Activated T-cell treated with anti-CD3 and anti-CD28 coated beads, Interleukin-2, amount 50 U/mL, for 72 hours (primary cell): ENCODE data around the gene TRAPPC3L. TPM values are rescaled to one million over a fixed set of nuclear protein-coding genes. Genes with fewer than 3 reads are reported as not detected.

ENCODE experiments used
- ATAC-seq, 2 donors: fragments of 150-1000 bp; cut with Tn5 transposase; replicated peaks in 1 of 2; 2 replicates each; pipeline ENCODE4 v1.10.0; 2021; ENCODE audit warnings: moderate library complexity in 2 of 2, mild to moderate bottlenecking in 1 of 2
- DNase-seq, 2 donors: peaks; one replicate each; pipeline ENCODE4 v3.0.0; 2021 to 2022; ENCODE audit warnings: mixed read lengths in 1 of 2
- H3K27ac Mint-ChIP-seq: one replicate; pipeline ENCODE4 v1.8.0; 2022; ENCODE audit warnings: mild to moderate bottlenecking, moderate library complexity, mixed read lengths
- H3K27me3 Mint-ChIP-seq: one replicate; pipeline ENCODE4 v1.8.0; 2022; ENCODE audit warnings: low read depth, mixed read lengths
- H3K36me3 Mint-ChIP-seq, 2 donors: one replicate each; pipeline ENCODE4 v1.8.0; 2022; ENCODE audit warnings: mixed read lengths in 2 of 2, mild to moderate bottlenecking in 1 of 2; ENCODE audit not compliant: insufficient read depth in 2 of 2
- H3K4me1 Mint-ChIP-seq: one replicate; pipeline ENCODE4 v1.8.0; 2022; ENCODE audit warnings: low read depth, mixed read lengths
- H3K4me3 Mint-ChIP-seq, 2 donors: one replicate each; pipeline ENCODE4 v1.8.0; 2022; ENCODE audit warnings: mild to moderate bottlenecking in 2 of 2, mixed read lengths in 2 of 2, moderate library complexity in 2 of 2
- H3K9me3 Mint-ChIP-seq, 2 donors: one replicate each; pipeline ENCODE4 v1.8.0; 2022; ENCODE audit warnings: mixed read lengths in 2 of 2
- total RNA-seq, 2 donors: library from RNA; stranded (reverse); gene quantifications; one replicate each; pipeline ENCODE4 v1.2.3, GENCODE V29; 2022

TRAPPC3L gene
- total RNA-seq, 2 donors from 2014 or later: not detected

DNA sequence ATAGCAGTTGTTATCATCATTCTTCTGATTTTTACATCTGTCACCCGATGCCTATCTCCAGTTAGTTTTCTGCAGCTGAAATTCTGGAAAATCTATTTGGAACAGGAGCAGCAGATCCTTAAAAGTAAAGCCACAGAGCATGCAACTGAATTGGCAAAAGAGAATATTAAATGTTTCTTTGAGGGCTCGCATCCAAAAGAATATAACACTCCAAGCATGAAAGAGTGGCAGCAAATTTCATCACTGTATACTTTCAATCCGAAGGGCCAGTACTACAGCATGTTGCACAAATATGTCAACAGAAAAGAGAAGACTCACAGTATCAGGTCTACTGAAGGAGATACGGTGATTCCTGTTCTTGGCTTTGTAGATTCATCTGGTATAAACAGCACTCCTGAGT is 82.2 kb downstream of the TRAPPC3L start:
- Mint-ChIP-seq H3K27me3 (peaks cover 16% of the 10 kb centered on the region), H3K4me3 (no peak overlapping the region), H3K27ac (no peak overlapping the region), H3K36me3 (peaks cover 0 to 4% of the 10 kb centered on the region in 2 donors), H3K9me3 (no peaks in the 10 kb centered on the region), H3K4me1 (peaks cover 37% of the 10 kb centered on the region)
- no peak for DNase-seq
- ATAC-seq: no peak

DNA sequence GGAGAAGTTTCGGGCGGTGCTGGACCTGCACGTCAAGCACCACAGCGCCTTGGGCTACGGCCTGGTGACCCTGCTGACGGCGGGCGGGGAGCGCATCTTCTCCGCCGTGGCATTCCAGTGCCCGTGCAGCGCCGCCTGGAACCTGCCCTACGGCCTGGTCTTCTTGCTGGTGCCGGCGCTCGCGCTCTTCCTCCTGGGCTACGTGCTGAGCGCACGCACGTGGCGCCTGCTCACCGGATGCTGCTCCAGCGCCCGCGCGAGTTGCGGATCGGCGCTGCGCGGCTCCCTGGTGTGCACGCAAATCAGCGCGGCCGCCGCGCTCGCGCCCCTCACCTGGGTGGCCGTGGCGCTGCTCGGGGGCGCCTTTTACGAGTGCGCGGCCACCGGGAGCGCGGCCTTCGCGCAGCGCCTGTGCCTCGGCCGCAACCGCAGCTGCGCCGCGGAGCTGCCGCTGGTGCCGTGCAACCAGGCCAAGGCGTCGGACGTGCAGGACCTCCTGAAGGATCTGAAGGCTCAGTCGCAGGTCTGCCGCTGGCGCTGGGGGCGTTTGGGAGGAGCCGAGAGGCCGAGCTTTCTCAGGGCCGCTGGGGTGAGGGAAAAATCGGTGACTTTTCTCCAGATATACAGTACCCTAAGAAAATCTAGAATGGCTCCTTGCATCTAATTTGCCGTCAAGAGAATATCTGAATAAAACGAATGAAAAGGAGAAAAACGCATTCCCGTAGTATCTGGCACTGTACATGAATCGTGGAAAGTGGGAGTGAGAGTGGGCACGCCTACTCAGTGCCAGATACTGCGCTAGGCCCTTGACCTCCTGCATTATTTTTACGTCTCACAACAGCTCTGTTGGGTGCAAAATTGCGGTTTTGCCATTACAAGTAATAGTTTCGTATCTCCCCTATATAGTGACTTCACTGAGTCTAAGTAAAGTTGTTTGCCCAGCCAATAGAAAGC is 83.3 kb downstream of the TRAPPC3L start:
- ATAC-seq (peak; percentile 95 to 96), DNase-seq (peak; percentile 68 to 72)
- peaks cover 0 to 4% of the 10 kb centered on the region in 2 donors for H3K36me3 Mint-ChIP-seq
- peaks cover 41% of the 10 kb centered on the region for H3K4me1 Mint-ChIP-seq
- peaks cover 16% of the 10 kb centered on the region for H3K27me3 Mint-ChIP-seq
- H3K27ac Mint-ChIP-seq: no peak overlapping the region
- no peaks in the 10 kb centered on the region for H3K9me3 Mint-ChIP-seq
- H3K4me3 Mint-ChIP-seq: peak overlapping the region; percentile 78 to 84

- no peak for DNase-seq
- peak within 1 kb of the TSS; percentile 13 for H3K27ac Mint-ChIP-seq
These were observed 84.1 kb downstream of the TRAPPC3L start, which contains the start of gene CALHM6 for GRCh38 chr6:116461331-116461931. Gene CALHM6, plus strand, starts transcription at chr6:116461375. Its CDS starts 555 bp downstream, at chr6:116461930.

DNA sequence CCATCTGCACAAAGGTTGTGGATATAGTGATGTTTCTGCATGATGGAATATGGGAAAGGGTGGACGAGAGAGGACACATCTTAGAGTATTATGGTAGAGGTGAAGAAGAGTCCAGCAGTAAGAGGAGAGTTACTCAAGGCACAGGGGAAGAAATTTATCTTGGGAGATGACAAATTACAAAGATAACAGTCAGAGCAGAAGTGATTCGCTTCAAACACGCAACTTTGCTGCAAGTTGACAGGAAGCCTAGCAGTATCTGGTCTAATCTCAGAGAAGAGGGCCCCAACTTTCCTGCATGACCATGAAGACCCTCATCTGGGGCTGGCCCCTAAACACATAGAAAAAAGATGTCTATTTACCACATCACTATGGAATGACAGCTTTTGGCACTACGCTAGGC is 85.6 kb downstream of the TRAPPC3L start:
- Mint-ChIP-seq H3K4me1 (peaks cover 36% of the 10 kb centered on the region), H3K9me3 (no peaks in the 10 kb centered on the region), H3K27ac (no peak overlapping the region), H3K27me3 (peaks cover 16% of the 10 kb centered on the region), H3K4me3 (no peak overlapping the region), H3K36me3 (peaks cover 0 to 4% of the 10 kb centered on the region in 2 donors)
- no peak for ATAC-seq
- DNase-seq: no peak

More at GRCh38 chr6:116461331-116461931, 84.1 kb downstream of the TRAPPC3L start, which contains the start of gene CALHM6:
- Mint-ChIP-seq H3K9me3 (no peaks in the 10 kb centered on the region), H3K4me1 (peaks cover 44% of the 10 kb centered on the region), H3K36me3 (peaks cover 0 to 4% of the 10 kb centered on the region in 2 donors), H3K4me3 (peak within 1 kb of the TSS; percentile 78 to 84), H3K27me3 (peaks cover 16% of the 10 kb centered on the region)
- ATAC-seq: peak; percentile 5 to 12

- DNase-seq: no peak
- Mint-ChIP-seq H3K9me3 (no peaks in the 10 kb centered on the region), H3K27ac (no peak overlapping the region), H3K4me3 (no peak overlapping the region), H3K36me3 (peaks cover 0 to 4% of the 10 kb centered on the region in 2 donors), H3K4me1 (peaks cover 24% of the 10 kb centered on the region), H3K27me3 (peaks cover 26% of the 10 kb centered on the region)
- ATAC-seq: no peak
These were observed 87.2 kb downstream of the TRAPPC3L start for GRCh38 chr6:116458264-116458663.

- ATAC-seq: no peak
These were observed 88.6 kb downstream of the TRAPPC3L start for GRCh38 chr6:116456927-116457326.

GRCh38 chr6:116456106-116456505 is 89.4 kb downstream of the TRAPPC3L start:
- Mint-ChIP-seq H3K4me1 (peaks cover 15% of the 10 kb centered on the region), H3K27me3 (peaks cover 18% of the 10 kb centered on the region), H3K27ac (no peak overlapping the region), H3K9me3 (no peaks in the 10 kb centered on the region), H3K36me3 (peaks cover 0 to 2% of the 10 kb centered on the region in 2 donors), H3K4me3 (no peak overlapping the region)
- ATAC-seq (no peak), DNase-seq (no peak)

More at GRCh38 chr6:116456927-116457326, 88.6 kb downstream of the TRAPPC3L start:
- peaks cover 0 to 4% of the 10 kb centered on the region in 2 donors for H3K36me3 Mint-ChIP-seq
- no peak overlapping the region for H3K27ac Mint-ChIP-seq
- peaks cover 18% of the 10 kb centered on the region for H3K4me1 Mint-ChIP-seq
- H3K9me3 Mint-ChIP-seq: no peaks in the 10 kb centered on the region
- DNase-seq: no peak
- H3K4me3 Mint-ChIP-seq: no peak overlapping the region
- H3K27me3 Mint-ChIP-seq: peaks cover 24% of the 10 kb centered on the region

DNA sequence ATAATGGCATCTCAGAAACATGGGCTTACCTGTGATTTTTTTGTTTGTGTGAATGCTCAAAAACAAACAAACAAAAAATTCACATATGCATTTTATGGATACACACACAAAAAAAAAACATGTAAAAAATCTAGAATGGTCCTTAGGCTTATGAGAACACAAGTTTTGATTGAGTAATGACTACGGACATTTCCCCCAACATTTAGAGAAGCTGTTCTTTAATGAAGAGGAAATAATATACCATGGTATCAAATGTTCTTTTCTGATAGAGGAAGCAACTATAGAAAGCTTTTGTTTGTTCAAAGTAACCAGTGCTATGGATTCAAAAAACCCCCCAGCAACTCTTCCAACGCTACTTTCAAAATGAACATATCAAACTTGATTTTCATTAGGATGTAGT is 93.0 kb downstream of the TRAPPC3L start:
- no peak for ATAC-seq
- Mint-ChIP-seq H3K27me3 (peaks cover 36% of the 10 kb centered on the region), H3K4me1 (peaks cover 28% of the 10 kb centered on the region), H3K36me3 (no peaks in the 10 kb centered on the region), H3K27ac (no peak overlapping the region), H3K9me3 (no peaks in the 10 kb centered on the region), H3K4me3 (no peak overlapping the region)
- no peak for DNase-seq

DNA sequence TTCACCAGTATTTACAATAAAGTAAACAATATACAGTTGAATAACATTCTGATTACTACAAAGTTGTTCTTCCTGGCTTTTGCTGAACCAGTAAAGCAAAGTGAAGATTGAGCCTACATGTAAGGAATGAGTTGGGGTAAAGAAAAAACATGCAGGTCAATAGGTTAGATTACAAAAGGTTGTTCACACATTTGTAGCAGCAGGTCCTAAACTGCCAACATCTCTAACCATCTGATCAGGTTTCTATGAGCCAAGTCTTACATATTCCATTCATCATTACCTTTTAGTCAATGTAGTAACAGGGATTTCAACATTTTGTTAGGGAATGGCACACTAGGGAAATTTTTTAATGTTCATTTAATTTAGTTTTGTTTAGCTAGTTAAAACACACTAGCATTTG is 93.6 kb downstream of the TRAPPC3L start:
- H3K27me3 Mint-ChIP-seq: peaks cover 36% of the 10 kb centered on the region
- peaks cover 24% of the 10 kb centered on the region for H3K4me1 Mint-ChIP-seq
- H3K9me3 Mint-ChIP-seq: no peaks in the 10 kb centered on the region
- no peak overlapping the region for H3K27ac Mint-ChIP-seq
- H3K4me3 Mint-ChIP-seq: no peak overlapping the region
- ATAC-seq: no peak
- H3K36me3 Mint-ChIP-seq: no peaks in the 10 kb centered on the region
- DNase-seq: no peak

- no peak overlapping the region for H3K4me3 Mint-ChIP-seq
- ATAC-seq (no peak), DNase-seq (no peak)
- H3K9me3 Mint-ChIP-seq: no peaks in the 10 kb centered on the region
- peaks cover 36% of the 10 kb centered on the region for H3K27me3 Mint-ChIP-seq
- peaks cover 24% of the 10 kb centered on the region for H3K4me1 Mint-ChIP-seq
- no peak overlapping the region for H3K27ac Mint-ChIP-seq
- H3K36me3 Mint-ChIP-seq: no peaks in the 10 kb centered on the region
These were observed 94.4 kb downstream of the TRAPPC3L start for GRCh38 chr6:116450769-116451740.

- peak overlapping the region; percentile 29 for H3K27ac Mint-ChIP-seq
- no peaks in the 10 kb centered on the region for H3K9me3 Mint-ChIP-seq
- H3K27me3 Mint-ChIP-seq: peaks cover 36% of the 10 kb centered on the region
- no peak for DNase-seq
- ATAC-seq: no peak
- H3K4me3 Mint-ChIP-seq: no peak overlapping the region
- no peaks in the 10 kb centered on the region for H3K36me3 Mint-ChIP-seq
- peaks cover 24% of the 10 kb centered on the region for H3K4me1 Mint-ChIP-seq
These were observed 95.2 kb downstream of the TRAPPC3L start for GRCh38 chr6:116450185-116450710.

DNA sequence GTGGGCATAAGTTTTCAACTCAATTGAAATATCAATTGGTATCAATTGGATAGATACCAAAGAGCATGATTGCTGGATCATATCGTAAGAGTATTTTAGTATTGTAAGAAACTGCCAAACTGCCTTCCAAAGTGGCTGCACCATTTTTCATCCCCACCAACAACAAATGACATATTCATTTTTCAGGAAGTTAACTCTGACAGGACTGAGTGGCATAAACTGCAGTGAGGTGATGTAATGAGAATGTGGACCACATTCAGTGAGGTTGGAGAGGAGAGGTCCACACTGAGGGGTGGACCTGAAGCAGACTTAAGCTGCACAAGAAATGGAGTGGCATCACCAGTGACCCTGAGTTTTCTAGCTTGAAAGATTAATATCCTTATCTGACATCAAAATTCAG is 95.9 kb downstream of the TRAPPC3L start:
- Mint-ChIP-seq H3K27ac (no peak overlapping the region), H3K4me3 (no peak overlapping the region), H3K9me3 (no peaks in the 10 kb centered on the region), H3K36me3 (no peaks in the 10 kb centered on the region), H3K4me1 (peaks cover 24% of the 10 kb centered on the region), H3K27me3 (peaks cover 36% of the 10 kb centered on the region)
- ATAC-seq (no peak), DNase-seq (no peak)
